NOMO-1 (cell line): ENCODE data around the gene ANKS6.
A peak's percentile ranks its signal among the peaks of the same experiment; 100 is the strongest.
"Not testable (repeated sequence)": the region's sequence is repeated elsewhere in the genome, so short reads cannot be mapped to it uniquely, and the experiment has no call there.

Experiments used
- DNase-seq, 2 experiments: peaks; one replicate each; lab custom pipeline; 2025; ENCODE audit not compliant: unreplicated experiment in 2 of 2; lab: John Stamatoyannopoulos, UW

The ANKS6 gene

DNA sequence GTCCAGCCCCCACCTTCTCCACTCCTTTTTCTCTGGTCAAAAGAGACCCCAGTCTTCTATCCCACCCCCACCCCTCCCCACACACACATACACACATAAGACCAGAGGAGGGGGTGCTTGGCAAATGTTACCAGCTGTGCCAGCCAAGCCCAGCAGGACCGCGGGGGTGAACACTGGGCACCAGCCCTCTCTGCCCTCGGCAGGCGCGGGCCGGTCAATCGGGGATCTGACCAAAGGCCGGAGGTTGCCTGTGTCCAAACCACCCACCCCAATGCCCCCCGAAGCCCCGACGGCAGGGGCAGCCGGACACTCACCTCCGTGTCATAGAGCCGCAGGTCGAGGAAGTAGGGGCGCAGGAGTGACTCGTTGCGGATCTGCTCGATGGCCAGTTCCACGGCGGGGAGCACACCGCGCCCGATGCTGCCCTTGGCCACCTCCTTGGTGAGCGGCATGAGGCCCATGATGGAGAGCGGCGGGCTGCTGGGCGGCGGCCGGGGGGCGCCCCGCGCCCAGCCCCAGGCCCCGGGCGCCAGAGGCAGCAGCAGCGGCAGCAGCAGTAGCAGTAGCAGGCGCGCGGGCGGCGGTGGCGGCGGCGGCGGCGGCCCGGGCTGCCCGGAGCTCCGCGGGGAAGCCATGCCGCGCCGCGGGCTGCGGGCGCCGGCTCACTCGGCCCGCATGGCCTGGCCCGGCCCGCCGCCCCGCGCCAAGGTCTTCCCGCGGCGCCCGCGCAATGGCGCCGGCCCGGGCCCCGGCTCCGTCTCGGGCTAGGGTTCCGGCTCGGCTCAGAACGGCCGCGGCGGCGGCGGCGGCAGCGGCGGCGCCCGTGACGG lies 88.0 kb downstream of the ANKS6 start:
- DNase-seq = no peak

DNA sequence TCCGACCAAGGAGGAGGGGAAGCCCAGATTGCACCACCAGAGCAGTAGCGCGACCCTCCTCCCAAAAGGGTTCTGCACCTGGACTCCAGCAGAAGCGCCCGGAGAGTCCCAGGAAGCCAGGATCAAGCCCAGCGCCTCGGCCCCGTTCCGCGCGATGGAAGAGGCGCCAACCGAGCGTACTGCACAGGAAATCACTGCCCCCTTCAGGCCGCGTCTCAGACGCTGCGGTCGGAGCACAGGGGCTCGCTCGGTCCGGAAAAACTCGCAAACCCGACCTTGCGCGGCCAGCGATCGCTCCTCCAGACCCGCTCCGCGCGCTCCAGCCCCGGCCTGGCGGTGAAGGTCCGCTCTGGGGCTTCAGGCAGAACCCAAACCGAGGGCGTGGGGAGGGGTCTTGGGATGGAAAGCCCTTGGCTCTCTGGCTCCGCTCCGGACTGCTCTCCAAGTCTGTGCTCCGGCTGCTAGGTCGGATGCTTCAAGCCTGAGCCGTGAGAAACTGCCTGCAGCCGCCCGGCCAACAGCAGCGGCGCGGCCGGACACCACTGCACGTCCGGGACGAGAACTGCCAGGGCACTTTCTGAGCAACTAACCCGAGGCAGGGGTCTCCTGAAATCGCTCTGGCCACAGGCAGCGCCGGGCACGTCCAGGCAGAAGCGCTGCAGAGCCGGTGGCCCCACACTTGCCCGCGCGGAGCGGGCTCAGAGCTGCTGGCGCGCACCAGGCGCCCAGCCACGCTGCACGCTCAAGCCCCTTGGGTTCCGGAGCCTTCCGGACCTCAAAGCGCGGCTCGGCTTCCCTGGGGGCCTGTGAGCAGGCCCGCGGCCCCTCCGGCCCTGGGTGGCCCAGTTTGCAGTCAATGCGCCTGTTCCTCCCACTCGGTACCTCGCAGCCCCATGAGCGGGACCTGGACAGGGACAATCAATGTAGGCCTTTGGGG lies 88.9 kb downstream of the ANKS6 start:
- peak in 1 of 2 experiments; percentile 41 for DNase-seq

GRCh38 chr9:98706651-98707165 lies 89.6 kb downstream of the ANKS6 start:
- no peak for DNase-seq

- no peak for DNase-seq
Observed at GRCh38 chr9:98702835-98703380, 93.4 kb downstream of the ANKS6 start.

- no peak for DNase-seq
Observed at GRCh38 chr9:98702340-98702739, 94.0 kb downstream of the ANKS6 start.

DNA sequence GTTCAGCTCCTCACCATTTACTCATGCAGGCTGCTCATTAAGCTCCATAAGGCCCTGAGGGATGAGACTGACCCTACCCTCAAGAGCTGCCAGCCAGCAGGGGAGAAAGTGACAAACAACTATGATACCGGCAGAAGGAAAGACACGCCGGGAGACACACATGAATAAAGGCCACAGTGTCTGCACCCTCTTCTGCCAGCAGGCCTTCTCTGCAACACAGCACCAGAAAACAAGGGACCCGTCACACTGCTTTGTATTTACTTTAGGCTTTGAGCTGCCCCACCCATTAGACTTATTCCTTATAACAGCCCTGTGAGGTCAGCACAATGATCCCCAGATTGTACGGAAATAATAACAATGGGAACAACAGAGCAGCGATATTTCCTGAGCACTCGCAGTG lies 94.8 kb downstream of the ANKS6 start:
- DNase-seq = no peak

GRCh38 chr9:98700801-98701200 lies 95.6 kb downstream of the ANKS6 start:
- no peak for DNase-seq

GRCh38 chr9:98698856-98699255 lies 97.5 kb downstream of the ANKS6 start:
- no peak for DNase-seq

- DNase-seq = no peak
Observed at GRCh38 chr9:98694943-98695342, 101.4 kb downstream of the ANKS6 start.

GRCh38 chr9:98692392-98692791 lies 104.0 kb downstream of the ANKS6 start:
- no peak for DNase-seq

GRCh38 chr9:98691890-98692289 lies 104.5 kb downstream of the ANKS6 start:
- DNase-seq = no peak

DNA sequence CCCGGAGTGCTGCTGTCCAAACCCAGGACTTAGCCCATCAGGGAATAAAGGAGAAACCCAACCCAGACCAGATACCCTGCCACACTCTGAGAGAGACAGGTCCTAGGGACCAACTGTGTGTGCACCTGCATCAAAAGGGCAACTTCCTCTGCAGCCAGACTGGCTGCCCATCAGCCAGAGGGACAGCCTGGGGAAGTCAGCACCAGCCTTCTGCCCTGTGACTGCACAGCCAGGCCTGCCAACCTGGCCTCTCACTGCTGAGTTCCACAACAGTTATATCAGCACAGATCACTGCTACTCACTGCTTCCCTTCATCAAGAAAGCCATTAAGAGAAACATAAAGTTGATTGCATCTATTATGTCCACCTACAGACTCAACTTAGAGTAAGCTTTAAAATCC lies 105.7 kb downstream of the ANKS6 start:
- DNase-seq = no peak

- no peak for DNase-seq
Observed at GRCh38 chr9:98688710-98689495, 107.5 kb downstream of the ANKS6 start.

DNA sequence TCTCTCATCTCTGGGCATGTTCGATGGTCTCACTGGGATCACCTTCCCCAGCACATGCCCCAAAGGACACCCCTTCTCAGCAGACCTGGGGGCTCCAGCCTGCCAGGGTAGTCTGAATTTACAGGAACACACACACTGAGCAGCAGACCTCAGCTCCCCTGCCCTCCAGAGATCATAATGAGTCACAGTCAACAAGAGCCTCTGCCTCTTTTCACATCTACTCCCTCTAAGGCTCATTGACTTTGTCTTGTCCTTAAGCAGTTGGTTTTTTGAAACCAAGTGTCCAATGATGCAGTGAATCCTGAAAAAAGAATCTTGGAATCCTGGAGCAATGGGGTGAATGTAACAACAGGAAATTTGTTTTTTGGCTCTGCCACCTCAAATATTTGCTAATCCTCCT lies 108.4 kb downstream of the ANKS6 start:
- no peak for DNase-seq

- DNase-seq = no peak
Observed at GRCh38 chr9:98686961-98687855, 109.1 kb downstream of the ANKS6 start.

DNA sequence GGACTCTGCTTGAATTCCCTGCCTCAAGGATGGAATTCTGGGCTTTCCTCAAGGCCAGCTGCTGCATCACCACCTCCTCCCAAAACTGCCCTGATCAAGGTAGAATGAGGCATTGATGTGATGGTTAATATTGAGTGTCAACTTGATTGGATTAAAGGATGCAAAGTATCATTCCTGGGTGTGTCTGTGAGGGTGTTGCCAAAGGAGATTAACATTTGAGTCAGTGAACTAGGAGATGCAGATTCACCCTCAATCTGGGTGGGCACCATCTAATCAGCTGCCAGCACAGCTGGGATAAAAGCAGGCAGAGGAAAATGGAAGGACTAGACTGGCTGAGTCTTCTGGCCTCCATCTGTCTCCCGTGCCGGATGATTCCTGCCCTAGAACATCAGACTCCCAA lies 111.5 kb downstream of the ANKS6 start:
- not testable (repeated sequence) for DNase-seq
